ENCODE measurements around the gene CAPN10. TPM values are rescaled to one million over a fixed set of nuclear protein-coding genes. Genes with fewer than 3 reads are reported as not detected.
"Not testable (repeated sequence)": the region's sequence is repeated elsewhere in the genome, so short reads cannot be mapped to it uniquely, and the experiment has no call there.

CAPN10 gene
- total and polyA plus RNA-seq, 4 donors, result 15.0 to 50.8 (median 41.8) TPM

- H3K36me3 ChIP-seq (ENCODE audit: control insufficient read depth, insufficient read depth, low read length), result peaks cover 17% of the 10 kb centered on the region
- peak overlapping the region; percentile 91 for H3K27ac ChIP-seq (ENCODE audit: low read depth, low read length)
- H3K9me3 ChIP-seq (ENCODE audit: control insufficient read depth, insufficient read depth, low read length), result no peaks in the 10 kb centered on the region
- 31% methylated on average over 8 of the region's 14 CpGs for WGBS (ENCODE audit: insufficient coverage)
- peak overlapping the region; percentile 51 for H3K4me3 ChIP-seq (ENCODE audit: low read depth, low read length)
- H3K4me1 ChIP-seq (ENCODE audit: control insufficient read depth, insufficient read depth, low read length), result peaks cover 39% of the 10 kb centered on the region
- DNase-seq (ENCODE audit: low read depth in 4 of 6, low spot score in 6 of 6), result no peak
- no peaks in the 10 kb centered on the region for H3K27me3 ChIP-seq (ENCODE audit: control insufficient read depth, insufficient read depth, low read length)
Observed at GRCh38 chr2:240561325-240561971, 25.1 kb upstream of the CAPN10 start.

GRCh38 chr2:240563231-240563630 lies 23.3 kb upstream of the CAPN10 start:
- 95% methylated on average over 17 of the region's 17 CpGs for WGBS (ENCODE audit: insufficient coverage)
- not testable (repeated sequence) for H3K9me3 ChIP-seq (ENCODE audit: control insufficient read depth, insufficient read depth, low read length); H3K27ac ChIP-seq (ENCODE audit: low read depth, low read length); DNase-seq (ENCODE audit: low read depth in 4 of 6, low spot score in 6 of 6); H3K27me3 ChIP-seq (ENCODE audit: control insufficient read depth, insufficient read depth, low read length); H3K4me3 ChIP-seq (ENCODE audit: low read depth, low read length)
- Histone ChIP-seq H3K36me3 (ENCODE audit: control insufficient read depth, insufficient read depth, low read length) (peaks cover 17% of the 10 kb centered on the region), H3K4me1 (ENCODE audit: control insufficient read depth, insufficient read depth, low read length) (peaks cover 38% of the 10 kb centered on the region)

- H3K27me3 ChIP-seq (ENCODE audit: control insufficient read depth, insufficient read depth, low read length), result no peaks in the 10 kb centered on the region
- H3K27ac ChIP-seq (ENCODE audit: low read depth, low read length), result no peak overlapping the region
- H3K9me3 ChIP-seq (ENCODE audit: control insufficient read depth, insufficient read depth, low read length), result no peaks in the 10 kb centered on the region
- no peak overlapping the region for H3K4me3 ChIP-seq (ENCODE audit: low read depth, low read length)
- no peak for DNase-seq (ENCODE audit: low read depth in 4 of 6, low spot score in 6 of 6)
- H3K4me1 ChIP-seq (ENCODE audit: control insufficient read depth, insufficient read depth, low read length), result peaks cover 35% of the 10 kb centered on the region
- H3K36me3 ChIP-seq (ENCODE audit: control insufficient read depth, insufficient read depth, low read length), result peaks cover 15% of the 10 kb centered on the region
- over 99% methylated on average over 9 of the region's 12 CpGs for WGBS (ENCODE audit: insufficient coverage)
Observed at GRCh38 chr2:240563951-240564560, 22.5 kb upstream of the CAPN10 start.

GRCh38 chr2:240564561-240565332 lies 21.8 kb upstream of the CAPN10 start:
- H3K4me1 ChIP-seq (ENCODE audit: control insufficient read depth, insufficient read depth, low read length), result peaks cover 41% of the 10 kb centered on the region
- WGBS (ENCODE audit: insufficient coverage), result 90% methylated on average over 4 of the region's 10 CpGs
- peaks cover 19% of the 10 kb centered on the region for H3K36me3 ChIP-seq (ENCODE audit: control insufficient read depth, insufficient read depth, low read length)
- no peak overlapping the region for H3K27ac ChIP-seq (ENCODE audit: low read depth, low read length)
- H3K4me3 ChIP-seq (ENCODE audit: low read depth, low read length), result no peak overlapping the region
- DNase-seq (ENCODE audit: low read depth in 4 of 6, low spot score in 6 of 6), result no peak
- H3K9me3 ChIP-seq (ENCODE audit: control insufficient read depth, insufficient read depth, low read length), result no peaks in the 10 kb centered on the region
- no peaks in the 10 kb centered on the region for H3K27me3 ChIP-seq (ENCODE audit: control insufficient read depth, insufficient read depth, low read length)

- no peak overlapping the region for H3K4me3 ChIP-seq (ENCODE audit: low read depth, low read length)
- H3K36me3 ChIP-seq (ENCODE audit: control insufficient read depth, insufficient read depth, low read length), result peaks cover 27% of the 10 kb centered on the region
- 81% methylated on average over 23 of the region's 26 CpGs for WGBS (ENCODE audit: insufficient coverage)
- H3K27me3 ChIP-seq (ENCODE audit: control insufficient read depth, insufficient read depth, low read length), result no peaks in the 10 kb centered on the region
- H3K27ac ChIP-seq (ENCODE audit: low read depth, low read length), result peak overlapping the region; percentile 57
- H3K9me3 ChIP-seq (ENCODE audit: control insufficient read depth, insufficient read depth, low read length), result no peaks in the 10 kb centered on the region
- peaks cover 50% of the 10 kb centered on the region for H3K4me1 ChIP-seq (ENCODE audit: control insufficient read depth, insufficient read depth, low read length)
- no peak for DNase-seq (ENCODE audit: low read depth in 4 of 6, low spot score in 6 of 6)
Observed at GRCh38 chr2:240565333-240566202, 21.0 kb upstream of the CAPN10 start.

- 11% methylated on average over 51 of the region's 53 CpGs for WGBS (ENCODE audit: insufficient coverage)
- DNase-seq (ENCODE audit: low read depth in 4 of 6, low spot score in 6 of 6), result peak in 3 of 6 donors; percentile 45 to 88 (median 83)
Observed at GRCh38 chr2:240566203-240567136, 20.1 kb upstream of the CAPN10 start.

GRCh38 chr2:240567137-240567871 lies 19.2 kb upstream of the CAPN10 start:
- peaks cover 45% of the 10 kb centered on the region for H3K36me3 ChIP-seq (ENCODE audit: control insufficient read depth, insufficient read depth, low read length)

More at GRCh38 chr2:240566203-240567136, 20.1 kb upstream of the CAPN10 start:
- Histone ChIP-seq H3K9me3 (ENCODE audit: control insufficient read depth, insufficient read depth, low read length) (no peaks in the 10 kb centered on the region), H3K4me1 (ENCODE audit: control insufficient read depth, insufficient read depth, low read length) (peaks cover 54% of the 10 kb centered on the region), H3K4me3 (ENCODE audit: low read depth, low read length) (peak overlapping the region; percentile 16), H3K36me3 (ENCODE audit: control insufficient read depth, insufficient read depth, low read length) (peaks cover 36% of the 10 kb centered on the region), H3K27ac (ENCODE audit: low read depth, low read length) (peak overlapping the region; percentile 57), H3K27me3 (ENCODE audit: control insufficient read depth, insufficient read depth, low read length) (no peaks in the 10 kb centered on the region)

More at GRCh38 chr2:240567137-240567871, 19.2 kb upstream of the CAPN10 start:
- no peak for DNase-seq (ENCODE audit: low read depth in 4 of 6, low spot score in 6 of 6)
- 47% methylated on average over 22 of the region's 26 CpGs for WGBS (ENCODE audit: insufficient coverage)
- H3K4me1 ChIP-seq (ENCODE audit: control insufficient read depth, insufficient read depth, low read length), result peaks cover 53% of the 10 kb centered on the region
- H3K27ac ChIP-seq (ENCODE audit: low read depth, low read length), result peak overlapping the region; percentile 64
- H3K9me3 ChIP-seq (ENCODE audit: control insufficient read depth, insufficient read depth, low read length), result no peaks in the 10 kb centered on the region
- peak overlapping the region; percentile 73 for H3K4me3 ChIP-seq (ENCODE audit: low read depth, low read length)
- H3K27me3 ChIP-seq (ENCODE audit: control insufficient read depth, insufficient read depth, low read length), result no peaks in the 10 kb centered on the region

Measured in spinal cord (tissue), 10 donors.